Heart left ventricle (tissue), 16 donors: ENCODE data around the gene WDR12. TPM values are rescaled to one million over a fixed set of nuclear protein-coding genes. Genes with fewer than 3 reads are reported as not detected.
A peak's percentile ranks its signal among the peaks of the same experiment; 100 is the strongest.
"Not testable (repeated sequence)": the region's sequence is repeated elsewhere in the genome, so short reads cannot be mapped to it uniquely, and the experiment has no call there.

Experiments
- ATAC-seq, 4 donors: fragments of 200-7000 bp; cut with Tn5 transposase; one replicate each; pipeline ENCODE4 v1.9.1; 2020 to 2022; ENCODE audit warnings: moderate library complexity in 4 of 4, mild to moderate bottlenecking in 3 of 4, moderate number of reproducible peaks in 1 of 4
- DNase-seq, 5 donors: peaks; one replicate each; pipeline ENCODE4 v3.0.0-alpha.2; 2020
- H3K27ac ChIP-seq, 12 donors: fragments of 200-600 bp; sonication (generic) in 4 of 12; one replicate each; pipeline versions ENCODE4 v1.5.0 to v1.8.0; 2016 to 2022; ENCODE audit warnings: mild to moderate bottlenecking in 2 of 12
- H3K27me3 ChIP-seq, 9 donors: fragments of 200-600 bp; sonication (generic) in 2 of 9; one replicate each; pipeline versions ENCODE4 v1.5.1 to v1.8.0; 2016 to 2022; ENCODE audit warnings: mild to moderate bottlenecking in 3 of 9
- H3K36me3 ChIP-seq, 9 donors: fragments of 200-600 bp; sonication (generic) in 2 of 9; one replicate each; pipeline versions ENCODE4 v1.5.0 to v1.8.0; 2018 to 2022; ENCODE audit warnings: mild to moderate bottlenecking in 2 of 9
- H3K4me1 ChIP-seq, 12 donors: fragments of 200-600 bp; sonication (generic) in 4 of 12; one replicate each; pipeline versions ENCODE4 v1.5.0 to v1.8.0; 2016 to 2022; ENCODE audit warnings: mild to moderate bottlenecking in 3 of 12
- H3K4me3 ChIP-seq, 12 donors: fragments of 200-600 bp; sonication (generic) in 4 of 12; one replicate each; pipeline versions ENCODE4 v1.5.0 to v1.8.0; 2017 to 2022; ENCODE audit warnings: mild to moderate bottlenecking in 9 of 12, moderate library complexity in 4 of 12
- H3K9me3 ChIP-seq, 12 donors: fragments of 200-600 bp; sonication (generic) in 4 of 12; one replicate each; pipeline versions ENCODE4 v1.5.0 to v1.8.0; 2016 to 2022; ENCODE audit warnings: mild to moderate bottlenecking in 1 of 12
- CTCF ChIP-seq, 12 donors: fragments of 200-600 bp; sonication (generic) in 4 of 12; IDR thresholded peaks; one replicate each; pipeline versions ENCODE4 v1.5.0 to v1.8.0; 2018 to 2022; ENCODE audit warnings: antibody characterized with exemption in 12 of 12, mild to moderate bottlenecking in 5 of 12
- POLR2A ChIP-seq, 2 donors: fragments of 450-650 bp; IDR thresholded peaks; one replicate each; pipeline ENCODE4 v1.6.1; 2017; ENCODE audit warnings: antibody characterized with exemption in 2 of 2, mild to moderate bottlenecking in 2 of 2, moderate library complexity in 2 of 2
- WGBS, 4 donors: extraction: QIAGEN DNeasy Blood & Tissue Kit in 2 of 4; methylation state at CpG; one replicate each; pipeline versions ENCODE4 v1.1.5 to v1.1.7; 2013 to 2018; 5-methylcytosine and 5-hydroxymethylcytosine counted together
- intact Hi-C, 10 donors: fragments of 100-400 bp; cut with DNase I; formaldehyde crosslinking; loops; one replicate each; pipeline versions ENCODE4 v1.11.1 to v1.14.2; 2022
- polyA plus RNA-seq, 2 donors: library from polyadenylated mRNA; stranded (reverse); fragments of 200-250 nt; gene quantifications; one replicate each; pipeline ENCODE4 v1.2.3, GENCODE V29; 2013
- total RNA-seq, 9 donors: library from RNA; depleted of rRNA in 2 of 9; stranded (reverse); fragments of >200 nt in 2 of 9; fragmentation: NEBNext Ultra II Directional in 3 of 9; extraction: Animal tissue kit (Norgen Biotek cat#: 25700) in 3 of 9; gene quantifications; one replicate each; pipeline versions ENCODE4 v1.1.0 to v1.2.4, GENCODE V29; 2016 to 2023
- donor health status: ischemic (EF 13 %, LVEDD 7.1; RV severe dilation, severe dysfunction).
- donor health status: healthy with polysubstance abuse.
- donor health status: DM: no; HTN: yes; CAD: no.
- donor health status: DM: no; HTN: no; CAD: no.
- donor health status: ischemic (EF 25% LVEDD 6.9; RV normal size, moderate dysfunction).
- donor health status: ischemic (EF 25% LVEDD 5.7; RV mildly dilated, moderate dysfunction).
- donor health status: healthy.
- donor health status: DM: yes; HTN: yes; CAD: no.
- donor health status: ischemic (EF 35%, LVEDD 5.7; RV mildly dilated, moderate dysfunction).
- donor health status: nonischemic (EF 11% LVEDD 7.7; RV severe dilation, severe dysfunction).
- donor health status: DM: yes; HTN: yes; CAD: no.
- donor health status: PGD.
- donor health status: ischemic (EF 29% LVEDD 5.4; RV normal size, mild dysfunction).
- donor health status: nonischemic (EF 23%, LVEDD 6.1; RV moderate dilation, normal function).

WDR12 gene
- total and polyA plus RNA-seq, 11 donors = 12.9 to 56.3 (median 34.0) TPM

- no peaks in the 10 kb centered on the region for H3K27me3 ChIP-seq
- no peak for DNase-seq
- ATAC-seq = no peak
- H3K9me3 ChIP-seq = no peaks in the 10 kb centered on the region
- peak overlapping the region in 3 of 12 donors; percentile 79 to 98 (median 91) for H3K27ac ChIP-seq
- H3K4me3 ChIP-seq = peak overlapping the region; percentile 61 to 85 (median 70)
- peaks cover 0 to 17% (median 11%) of the 10 kb centered on the region in 9 donors for H3K36me3 ChIP-seq
- TF ChIP-seq CTCF (IDR thresholded peaks at IDR 0.05) = no peak
- intact Hi-C loops = loop anchor here in 3 of 10 donors (5.0 to 10.0 kb wide), 6 partner anchors 38 to 327 kb away; partner anchors contain the start of genes NBEAL1 (in 2 of the 3), CYP20A1 (in 1 of the 3) and ICA1L (in 1 of the 3)
- peaks cover 0 to 29% (median 17%) of the 10 kb centered on the region in 12 donors for H3K4me1 ChIP-seq
- WGBS, 4 donors = 17 to 25% (median 20%) methylated on average over 3 of the region's 3 CpGs
Observed at GRCh38 chr2:202910698-202911097, 775 bp downstream of the WDR12 start.

- not testable (repeated sequence) for DNase-seq, H3K27me3 ChIP-seq, ATAC-seq, H3K9me3 ChIP-seq, H3K27ac ChIP-seq
- Histone ChIP-seq H3K4me1 (peaks cover 0 to 29% (median 17%) of the 10 kb centered on the region in 12 donors), H3K4me3 (peak overlapping the region in 8 of 12 donors; percentile 66 to 85 (median 72)), H3K36me3 (peaks cover 0 to 20% (median 16%) of the 10 kb centered on the region in 9 donors)
- intact Hi-C loops = loop anchor here in 3 of 10 donors (5.0 to 10.0 kb wide), 6 partner anchors 38 to 327 kb away; partner anchors contain the start of genes NBEAL1 (in 2 of the 3), CYP20A1 (in 1 of the 3) and ICA1L (in 1 of the 3)
- WGBS, 4 donors = 80 to 86% (median 85%) methylated on average over 5 of the region's 5 CpGs
Observed at GRCh38 chr2:202910250-202910649, 1.2 kb downstream of the WDR12 start.

- Histone ChIP-seq H3K36me3 (peaks cover 0 to 20% (median 16%) of the 10 kb centered on the region in 9 donors), H3K4me1 (peaks cover 0 to 29% (median 17%) of the 10 kb centered on the region in 12 donors), H3K9me3 (peaks cover 0 to 8% (median 0%) of the 10 kb centered on the region in 12 donors), H3K27ac (no peak overlapping the region), H3K4me3 (peak overlapping the region in 1 of 12 donors; percentile 66), H3K27me3 (no peaks in the 10 kb centered on the region)
- intact Hi-C loops = loop anchor here in 3 of 10 donors (5.0 to 10.0 kb wide), 6 partner anchors 37 to 328 kb away; partner anchors contain the start of genes NBEAL1 (in 2 of the 3), CYP20A1 (in 1 of the 3) and ICA1L (in 1 of the 3)
- 92 to 94% (median 93%) methylated on average over 6 of the region's 6 CpGs for WGBS, 4 donors
- TF ChIP-seq CTCF (IDR thresholded peaks at IDR 0.05) = no peak
- no peak for TF ChIP-seq POLR2A (IDR thresholded peaks at IDR 0.05)
- no peak for ATAC-seq
- no peak for DNase-seq
Observed at GRCh38 chr2:202909394-202910192, 1.9 kb downstream of the WDR12 start.

- WGBS, 4 donors = 79 to 83% (median 80%) methylated on average over 5 of the region's 5 CpGs
Observed at GRCh38 chr2:202908186-202908585, 3.3 kb downstream of the WDR12 start.

GRCh38 chr2:202905507-202905906 lies 6.0 kb downstream of the WDR12 start:
- Histone ChIP-seq H3K9me3 (peaks cover 0 to 13% (median 0%) of the 10 kb centered on the region in 12 donors), H3K36me3 (peaks cover 0 to 38% (median 19%) of the 10 kb centered on the region in 9 donors), H3K4me1 (peaks cover 0 to 16% (median 8%) of the 10 kb centered on the region in 12 donors)
- H3K27me3 ChIP-seq, intact Hi-C loops, H3K4me3 ChIP-seq, DNase-seq, ATAC-seq, H3K27ac ChIP-seq: not testable (repeated sequence)

More at GRCh38 chr2:202908186-202908585, 3.3 kb downstream of the WDR12 start:
- intact Hi-C loops = no loop called here
- DNase-seq = no peak
- no peak overlapping the region for H3K27ac ChIP-seq
- no peaks in the 10 kb centered on the region for H3K27me3 ChIP-seq
- peaks cover 0 to 28% (median 15%) of the 10 kb centered on the region in 12 donors for H3K4me1 ChIP-seq
- ATAC-seq = no peak
- TF ChIP-seq POLR2A (IDR thresholded peaks at IDR 0.05) (no peak), CTCF (IDR thresholded peaks at IDR 0.05) (no peak)
- peaks cover 0 to 20% (median 16%) of the 10 kb centered on the region in 9 donors for H3K36me3 ChIP-seq
- H3K9me3 ChIP-seq = peaks cover 0 to 13% (median 0%) of the 10 kb centered on the region in 12 donors
- no peak overlapping the region for H3K4me3 ChIP-seq
